MCF 10A (cell line): ENCODE data around the gene PRKG1. TPM values are rescaled to one million over a fixed set of nuclear protein-coding genes. Genes with fewer than 3 reads are reported as not detected.

Source experiments
- BruUV-seq: library from RNA; stranded (reverse); fragments of 400-500 nt; replicated peaks from 2 replicates; lab custom pipeline; 2021; lab: Mats Ljungman, UMichigan
- CTCF ChIA-PET: fragments of 300-600 bp; sonication (Branson Sonifier 250); formaldehyde crosslinking; extraction: SDS; loops from one replicate; lab custom pipeline; 2021; ENCODE audit warnings: antibody characterized with exemption, inconsistent platforms; lab: Yijun Ruan, JAX
- POLR2A ChIA-PET: fragments of 300-600, 350-650 bp; sonication (Branson Sonifier 250); formaldehyde crosslinking; extraction: SDS; loops from one replicate; lab custom pipeline; 2020; ENCODE audit warnings: antibody characterized with exemption, inconsistent platforms; lab: Yijun Ruan, JAX
- DNase-seq: peaks from one replicate; pipeline ENCODE4 v3.0.0-alpha.2; 2018; ENCODE audit not compliant: unreplicated experiment
- H3K27ac Mint-ChIP-seq: one replicate; pipeline ENCODE4 v1.8.0; 2022; ENCODE audit warnings: mild to moderate bottlenecking, low read depth, mixed read lengths; ENCODE audit not compliant: unreplicated experiment
- H3K27me3 Mint-ChIP-seq: one replicate; pipeline ENCODE4 v1.8.0; 2022; ENCODE audit warnings: mixed read lengths; ENCODE audit not compliant: insufficient read depth, unreplicated experiment
- H3K36me3 Mint-ChIP-seq: one replicate; pipeline ENCODE4 v1.8.0; 2022; ENCODE audit warnings: mild to moderate bottlenecking, moderate library complexity, mixed read lengths; ENCODE audit not compliant: insufficient read depth, unreplicated experiment
- H3K4me1 Mint-ChIP-seq: one replicate; pipeline ENCODE4 v1.8.0; 2022; ENCODE audit warnings: mixed read lengths; ENCODE audit not compliant: insufficient read depth, unreplicated experiment
- H3K4me3 Mint-ChIP-seq: one replicate; pipeline ENCODE4 v1.8.0; 2022; ENCODE audit warnings: mild to moderate bottlenecking, moderate library complexity, mixed read lengths; ENCODE audit not compliant: unreplicated experiment
- H3K9me3 Mint-ChIP-seq: one replicate; pipeline ENCODE4 v1.8.0; 2022; ENCODE audit warnings: mixed read lengths; ENCODE audit not compliant: unreplicated experiment
- CTCF ChIP-seq: fragments of 200-600 bp; IDR thresholded peaks from one replicate; pipeline ENCODE4 v1.8.0; 2022; ENCODE audit warnings: antibody characterized with exemption, mild to moderate bottlenecking; ENCODE audit not compliant: unreplicated experiment
- intact Hi-C: fragments of 100-400 bp; cut with micrococcal nuclease; formaldehyde crosslinking; loops from 2 replicates; pipeline ENCODE4 v1.14.1; 2022
- total RNA-seq: library from RNA; stranded (reverse); gene quantifications from 2 replicates; pipeline ENCODE4 v1.2.3, GENCODE V29; 2022

The PRKG1 gene
- total RNA-seq, 1 experiment from 2014 or later = 0.09 TPM

GRCh38 chr10:51711519-51711891 is 637.2 kb downstream of the PRKG1 start:
- DNase-seq = no peak
- Mint-ChIP-seq H3K4me3 (no peak overlapping the region), H3K9me3 (no peaks in the 10 kb centered on the region), H3K4me1 (no peaks in the 10 kb centered on the region), H3K36me3 (no peaks in the 10 kb centered on the region), H3K27ac (no peak overlapping the region), H3K27me3 (no peaks in the 10 kb centered on the region)
- no TSS peak for BruUV-seq
- ChIA-PET POLR2A (no interaction called here), CTCF (no interaction called here)
- no peak for TF ChIP-seq CTCF
- intact Hi-C loops = no loop called here

- ChIA-PET POLR2A (no interaction called here), CTCF (no interaction called here)
- H3K4me1 Mint-ChIP-seq = no peaks in the 10 kb centered on the region
- TF ChIP-seq CTCF = no peak
- no peak overlapping the region for H3K27ac Mint-ChIP-seq
- intact Hi-C loops = no loop called here
- BruUV-seq = no TSS peak
- DNase-seq = no peak
- no peak overlapping the region for H3K4me3 Mint-ChIP-seq
- no peaks in the 10 kb centered on the region for H3K27me3 Mint-ChIP-seq
- no peaks in the 10 kb centered on the region for H3K9me3 Mint-ChIP-seq
- no peaks in the 10 kb centered on the region for H3K36me3 Mint-ChIP-seq
These were observed 642.7 kb downstream of the PRKG1 start for GRCh38 chr10:51716981-51717380.

- Mint-ChIP-seq H3K36me3 (no peaks in the 10 kb centered on the region), H3K9me3 (no peaks in the 10 kb centered on the region), H3K4me3 (no peak overlapping the region), H3K4me1 (no peaks in the 10 kb centered on the region), H3K27ac (no peak overlapping the region), H3K27me3 (no peaks in the 10 kb centered on the region)
- no TSS peak for BruUV-seq
- intact Hi-C loops = no loop called here
- CTCF ChIA-PET = no interaction called here
- DNase-seq = no peak
- POLR2A ChIA-PET = interaction anchor here (1.1 kb wide), 1 partner anchor 19 kb away, joined by 4 read pairs; no protein-coding TSS in a partner anchor
- no peak for TF ChIP-seq CTCF
These were observed 644.6 kb downstream of the PRKG1 start for GRCh38 chr10:51718804-51719291.

GRCh38 chr10:51724038-51724437 is 649.8 kb downstream of the PRKG1 start:
- intact Hi-C loops = no loop called here
- no TSS peak for BruUV-seq

More at GRCh38 chr10:51724038-51724437, 649.8 kb downstream of the PRKG1 start:
- no peaks in the 10 kb centered on the region for H3K36me3 Mint-ChIP-seq
- H3K27ac Mint-ChIP-seq = no peak overlapping the region
- DNase-seq = no peak
- ChIA-PET POLR2A (no interaction called here), CTCF (no interaction called here)
- H3K9me3 Mint-ChIP-seq = no peaks in the 10 kb centered on the region
- TF ChIP-seq CTCF = no peak
- H3K4me1 Mint-ChIP-seq = no peaks in the 10 kb centered on the region
- no peak overlapping the region for H3K4me3 Mint-ChIP-seq
- no peaks in the 10 kb centered on the region for H3K27me3 Mint-ChIP-seq
